Activated CD8-positive, alpha-beta memory T cell treated with anti-CD3 and anti-CD28 coated beads for 36 hours (primary cell): Measurements from ENCODE around the gene EFHC1. TPM values are rescaled to one million over a fixed set of nuclear protein-coding genes. Genes with fewer than 3 reads are reported as not detected.

ENCODE experiments used
- CTCF ChIA-PET: fragments of 350-600 bp; sonication (Branson Sonifier 250); formaldehyde crosslinking; loops from one replicate; lab custom pipeline; 2021; ENCODE audit warnings: antibody characterized with exemption; lab: Charles Lee
- POLR2A ChIA-PET: fragments of 350-600 bp; sonication (Branson Sonifier 250); formaldehyde crosslinking; loops from one replicate; lab custom pipeline; 2021; ENCODE audit warnings: antibody characterized with exemption; lab: Charles Lee
- total RNA-seq, 2 experiments: library from RNA; stranded (reverse); gene quantifications; one replicate each; pipeline ENCODE4 v1.2.3, GENCODE V29; 2021

The EFHC1 gene
- total RNA-seq, 2 experiments from 2014 or later = 2.6 to 3.2 TPM

DNA sequence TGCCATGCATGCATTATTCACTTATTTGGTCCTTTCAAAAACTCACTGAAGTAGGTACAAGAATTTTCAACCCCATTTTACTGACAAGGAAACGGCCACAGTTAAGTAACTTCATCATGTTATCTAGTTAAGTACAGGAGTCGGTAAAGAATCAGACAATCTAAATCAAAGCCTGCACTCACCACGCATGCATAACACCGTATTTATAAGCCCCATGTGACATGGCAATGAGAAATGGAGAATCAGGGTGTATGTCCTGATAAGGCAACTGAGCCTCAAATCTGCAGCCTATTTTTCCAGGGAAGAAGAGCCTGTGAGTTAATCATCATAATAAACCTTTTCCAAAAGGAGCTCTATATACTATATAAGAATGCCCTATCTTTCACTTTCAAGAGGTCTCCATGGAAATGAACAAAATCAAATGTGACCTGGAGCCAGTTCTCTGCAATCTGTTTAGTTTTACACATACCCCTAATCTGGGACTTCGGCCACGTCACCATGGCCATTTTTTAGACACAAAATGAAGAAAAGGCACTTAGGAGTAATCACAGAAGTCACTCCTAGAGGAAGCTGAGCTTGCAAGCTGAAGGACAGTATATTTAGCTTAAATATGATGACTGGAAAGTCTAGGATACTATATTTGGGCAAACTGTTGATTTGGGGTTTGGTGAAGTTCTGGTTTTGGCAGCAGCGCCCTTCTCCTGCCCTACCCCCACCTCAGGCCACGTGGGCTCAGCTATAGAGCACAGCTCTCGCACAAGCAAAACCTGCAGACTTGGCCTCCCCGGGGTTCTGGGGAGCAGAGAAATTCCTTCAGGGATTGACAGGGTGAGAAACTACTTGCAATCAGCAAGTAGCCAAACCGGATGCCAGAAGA, 137.5 kb downstream of the EFHC1 start:
- CTCF ChIA-PET = no interaction called here
- POLR2A ChIA-PET = no interaction called here

DNA sequence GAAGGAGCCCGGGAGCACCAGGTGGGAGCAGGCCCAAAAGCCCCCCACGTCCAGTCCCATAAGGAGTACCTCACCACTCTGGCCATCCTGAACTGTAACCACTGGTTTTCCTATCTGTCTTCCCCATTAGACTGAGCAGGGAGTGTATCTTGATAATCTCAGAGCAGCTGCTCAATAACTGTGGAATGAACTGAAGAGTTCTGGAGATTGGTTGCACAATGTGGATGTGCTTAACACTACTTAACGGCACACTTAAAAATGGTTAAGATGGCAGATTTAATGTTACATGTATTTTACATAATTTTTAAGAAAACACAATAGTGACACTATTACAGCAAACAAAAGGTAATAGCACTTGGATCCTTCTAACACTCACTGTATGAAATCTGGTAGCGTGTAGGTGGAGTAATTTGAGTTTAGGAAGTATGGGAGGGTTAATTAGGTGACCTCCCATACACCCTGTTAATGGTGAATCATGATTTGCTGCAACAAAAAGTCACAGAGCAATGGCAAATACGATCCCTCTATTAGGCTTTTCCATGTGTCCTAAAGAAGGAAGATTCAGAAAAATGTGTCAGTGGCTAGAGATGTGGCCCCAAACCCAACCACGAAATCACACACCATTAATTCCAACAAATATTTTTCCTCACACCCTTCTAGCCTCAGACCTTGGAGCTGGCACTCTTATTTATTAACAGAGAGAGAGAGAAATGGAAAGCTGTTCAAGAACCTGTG, 138.3 kb downstream of the EFHC1 start:
- ChIA-PET POLR2A (no interaction called here), CTCF (no interaction called here)

DNA sequence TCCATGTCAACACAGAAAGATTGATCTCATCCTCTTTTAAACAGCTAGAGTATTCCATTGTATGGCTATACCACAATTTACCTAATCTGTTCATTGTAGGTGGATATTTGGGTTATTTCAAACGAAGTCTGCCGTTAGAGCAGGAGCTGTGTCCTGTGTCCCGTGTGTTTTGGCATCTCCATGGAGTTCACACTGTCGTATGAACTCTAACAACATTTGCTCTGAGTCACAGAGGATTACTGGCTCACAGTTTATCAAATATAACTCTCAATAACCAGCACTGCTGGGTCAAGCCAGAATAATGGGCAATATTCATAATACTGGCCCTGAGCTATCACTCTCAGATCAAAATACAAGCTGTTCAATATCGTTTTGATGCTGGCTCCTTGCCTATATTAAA, 140.3 kb downstream of the EFHC1 start:
- POLR2A ChIA-PET = no interaction called here
- CTCF ChIA-PET = interaction anchor here (0.5 kb wide), 1 partner anchor 91 kb away, joined by 3 read pairs; no protein-coding TSS in a partner anchor

DNA sequence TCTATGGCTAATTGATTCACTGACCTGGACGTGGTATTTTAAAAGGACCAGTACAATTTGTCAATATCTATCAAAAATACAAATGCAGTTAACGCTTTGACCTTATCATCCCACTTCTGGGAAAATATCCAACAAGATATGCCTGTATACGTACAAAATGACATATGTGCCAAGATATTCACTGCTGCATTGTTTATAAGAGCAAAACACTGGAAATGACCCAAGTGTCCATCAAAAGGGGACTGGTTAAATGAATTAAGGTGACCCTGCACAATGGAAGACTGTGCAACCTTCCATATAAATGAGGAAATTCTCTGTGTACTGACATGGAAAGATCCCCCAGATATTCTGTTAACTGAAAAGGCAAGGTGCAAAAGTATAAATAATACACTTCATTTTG, 142.8 kb downstream of the EFHC1 start:
- ChIA-PET POLR2A (no interaction called here), CTCF (interaction anchor here (0.7 kb wide), 1 partner anchor 25 kb away, joined by 3 read pairs; no protein-coding TSS in a partner anchor)

DNA sequence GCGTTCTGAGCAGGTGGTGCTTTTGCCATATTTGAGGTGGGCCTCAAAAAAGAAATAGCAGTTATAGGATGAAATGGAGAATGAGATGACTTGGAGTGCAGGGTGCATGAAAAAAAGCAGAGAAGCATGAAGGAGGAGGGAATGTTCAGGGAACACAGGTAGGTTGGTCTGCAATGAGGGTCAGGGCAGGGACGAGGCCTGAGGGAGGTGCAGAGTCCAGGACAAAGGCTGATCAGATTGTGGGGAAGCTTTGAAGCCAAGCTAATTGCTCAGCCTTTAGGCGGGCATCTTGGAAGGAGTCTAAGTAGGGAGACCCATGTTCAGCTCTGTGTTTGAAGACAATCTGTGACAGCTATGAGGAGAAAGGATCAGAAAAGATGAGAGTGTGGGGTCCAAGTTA, 144.7 kb downstream of the EFHC1 start:
- ChIA-PET POLR2A (no interaction called here), CTCF (no interaction called here)

DNA sequence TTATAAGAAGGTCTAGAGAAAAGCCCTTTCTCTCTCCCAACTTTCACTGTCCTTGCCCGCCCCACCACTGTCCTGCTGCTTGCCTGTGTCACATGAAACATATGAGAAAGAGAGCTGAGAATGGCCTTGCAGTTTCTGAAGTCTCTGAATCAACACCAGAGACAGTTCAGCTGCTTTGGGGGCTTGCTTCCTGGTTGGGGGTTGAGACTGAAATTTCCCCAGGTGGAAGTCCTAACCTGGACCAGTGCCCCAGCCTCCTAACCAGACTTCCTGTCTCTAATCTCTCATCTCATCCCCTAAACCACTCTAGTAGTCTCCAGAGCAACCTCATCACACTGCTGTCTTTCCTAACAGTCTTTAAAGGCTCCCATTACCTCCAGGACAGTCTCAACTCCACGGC, 146.1 kb downstream of the EFHC1 start:
- CTCF ChIA-PET = no interaction called here
- POLR2A ChIA-PET = no interaction called here

DNA sequence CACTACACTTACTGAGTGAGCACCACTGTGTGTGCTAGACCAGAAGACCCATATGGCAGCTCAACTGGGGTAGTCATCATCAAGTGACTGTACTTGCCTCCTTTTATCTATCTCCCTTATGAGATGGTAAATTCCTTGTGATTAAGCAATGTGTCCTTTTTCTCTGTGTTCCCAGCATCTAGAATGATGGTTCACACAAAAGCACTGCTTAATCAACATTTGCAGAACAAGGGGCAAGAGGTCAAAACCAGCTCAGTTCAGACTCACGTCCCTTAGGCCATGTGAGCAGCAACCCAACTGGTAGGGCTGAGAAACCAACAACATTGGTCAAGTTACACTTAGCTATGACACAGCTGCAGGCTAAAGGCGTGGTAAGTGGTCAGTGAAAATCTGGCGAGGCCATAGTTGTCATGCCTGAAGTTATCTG, 146.7 kb downstream of the EFHC1 start:
- ChIA-PET CTCF (no interaction called here), POLR2A (no interaction called here)

DNA sequence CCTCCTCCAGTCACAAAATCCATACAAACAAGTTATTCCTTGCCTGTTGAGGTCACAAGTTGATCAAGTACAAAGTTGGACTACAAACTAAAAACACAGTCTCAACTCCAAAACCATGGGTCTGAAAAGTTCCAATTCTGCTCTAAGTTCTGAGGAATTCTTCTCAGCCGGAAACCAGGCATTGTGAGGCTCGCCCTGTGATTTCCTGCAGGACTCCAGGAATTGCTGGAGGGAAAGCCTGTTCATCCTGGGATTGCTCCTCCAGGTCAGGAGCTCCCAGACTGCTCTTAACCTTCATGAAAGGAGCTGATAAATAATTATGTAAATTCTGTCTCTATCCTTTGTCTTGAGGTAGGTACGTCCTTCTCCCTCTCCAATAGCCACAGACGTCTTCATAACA, 148.2 kb downstream of the EFHC1 start:
- ChIA-PET POLR2A (no interaction called here), CTCF (no interaction called here)

DNA sequence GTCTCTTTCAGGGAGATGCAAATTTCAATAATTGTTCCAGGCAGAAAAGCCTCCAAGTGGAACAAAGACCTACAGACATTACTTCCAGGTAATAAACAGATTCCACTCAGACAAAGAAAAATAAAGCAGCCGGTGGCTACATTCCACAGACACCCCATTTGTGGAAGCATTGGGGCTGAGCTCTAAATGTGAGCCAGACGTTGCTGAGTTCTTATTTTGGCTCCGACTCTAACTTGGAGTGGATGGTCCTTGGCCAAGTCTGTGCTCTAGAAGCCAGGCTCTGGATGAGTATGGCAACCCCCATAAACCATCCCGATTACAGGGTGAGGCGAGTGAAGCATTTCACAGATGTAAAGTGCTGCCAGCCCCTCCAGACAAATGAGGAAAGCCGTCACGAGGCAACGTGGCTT, 150.2 kb downstream of the EFHC1 start:
- ChIA-PET CTCF (interaction anchor here (0.6 kb wide), 1 partner anchor 107 kb away, joined by 3 read pairs; no protein-coding TSS in a partner anchor), POLR2A (no interaction called here)

DNA sequence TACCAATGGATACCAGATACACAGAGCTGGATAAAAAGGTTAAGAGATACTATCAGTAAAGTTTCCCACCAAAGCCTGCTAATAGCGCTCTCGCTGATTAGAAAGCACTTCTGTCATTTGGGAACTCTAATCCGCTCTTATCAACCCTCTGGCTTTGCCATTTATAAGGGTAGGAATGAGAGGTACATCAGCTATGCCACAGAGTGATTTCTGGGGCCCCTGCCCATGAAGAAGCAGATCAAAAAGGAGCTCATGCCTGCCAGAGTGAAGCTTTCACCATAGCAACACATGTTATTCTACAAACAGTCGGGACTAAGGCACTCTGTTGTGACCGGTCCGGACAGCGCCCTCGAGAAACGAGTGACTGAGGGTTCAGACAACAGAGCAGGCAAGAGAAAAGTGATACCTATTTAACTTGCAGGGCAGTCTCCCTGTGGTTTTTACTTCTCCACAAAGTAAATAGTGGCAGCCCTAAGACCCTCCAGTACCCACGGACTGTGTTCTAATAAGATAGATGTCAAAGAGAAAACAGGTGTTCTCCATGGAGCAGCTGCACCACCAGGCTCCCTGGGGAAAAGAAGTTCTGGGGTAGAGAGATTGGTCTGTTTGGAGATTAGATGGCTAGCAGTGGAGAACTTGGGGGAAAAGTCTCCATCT, 151.1 kb downstream of the EFHC1 start:
- CTCF ChIA-PET = no interaction called here
- POLR2A ChIA-PET = interaction anchor here (0.6 kb wide), 1 partner anchor 1069 kb away, joined by 4 read pairs; no protein-coding TSS in a partner anchor

DNA sequence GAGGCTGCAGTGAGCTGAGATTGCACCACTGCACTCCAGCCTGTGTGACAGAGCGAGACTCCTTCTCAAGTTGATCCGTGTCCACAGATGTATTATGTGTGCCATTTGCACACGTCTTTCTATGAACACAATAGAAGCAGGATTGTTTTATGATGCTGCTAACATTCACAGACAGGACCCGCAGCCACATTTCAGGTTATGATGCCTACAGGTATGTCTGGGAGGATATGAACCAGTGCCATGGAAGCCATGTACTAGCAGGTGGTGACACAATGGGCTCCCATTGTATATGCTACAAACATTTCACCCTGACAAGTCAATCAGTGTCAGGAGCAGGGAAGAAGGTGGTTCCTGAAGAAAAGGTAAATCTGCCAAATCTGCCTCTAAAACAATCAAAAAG, 152.4 kb downstream of the EFHC1 start:
- ChIA-PET POLR2A (no interaction called here), CTCF (interaction anchor here (0.6 kb wide), 1 partner anchor 24 kb away, joined by 4 read pairs; no protein-coding TSS in a partner anchor)

DNA sequence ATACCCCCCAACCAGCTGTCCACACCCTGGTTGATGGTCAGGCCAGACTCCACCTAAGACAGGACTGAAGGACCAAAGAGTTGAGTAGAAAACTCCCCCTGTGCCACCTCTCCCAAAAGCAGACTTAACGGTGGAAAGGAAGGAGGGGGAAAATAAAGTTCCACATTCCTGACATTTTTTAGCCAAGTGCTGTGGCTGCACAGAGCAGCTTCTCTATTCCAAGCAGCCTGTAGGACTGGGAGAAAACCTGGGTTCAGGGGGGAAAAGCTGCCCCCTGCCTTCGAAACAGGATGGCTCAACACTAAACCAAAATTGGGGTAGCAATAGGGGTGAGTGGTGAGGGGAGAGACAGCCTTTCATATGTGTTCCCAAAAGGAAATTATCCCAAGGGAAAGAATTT, 153.2 kb downstream of the EFHC1 start:
- CTCF ChIA-PET = no interaction called here
- POLR2A ChIA-PET = no interaction called here

Other genes with a start within 250 kb of the EFHC1 start
- under 1 TPM; 0.61 to 0.78 TPM for gene IL17A, start 234.0 kb upstream of the EFHC1 start, total RNA-seq
- 1 to 10 TPM; 1.5 to 3.6 TPM for gene IL17F, start 175.8 kb upstream of the EFHC1 start, total RNA-seq
- gene MCM3, start 135.6 kb upstream of the EFHC1 start, total RNA-seq = 100 to 1,000 TPM; 297 to 301 TPM
- gene PAQR8, start 58.2 kb upstream of the EFHC1 start, total RNA-seq = 1 to 10 TPM; 8.1 to 9.2 TPM
- gene TRAM2, start 156.7 kb downstream of the EFHC1 start, total RNA-seq = 1 to 10 TPM; 2.6 to 2.7 TPM